Peyer's patch (tissue), 4 donors: Measurements from ENCODE around the gene ZBTB16.

ENCODE experiments used
- CTCF ChIP-seq, 6 experiments: fragments of 450-650 bp in 4 of 6; fragments of 200-600 bp in 2 of 6; sonication (generic) in 1 of 6; IDR thresholded peaks; one replicate each; pipeline ENCODE4 v1.5.1; 2017 to 2019; ENCODE audit warnings: antibody characterized with exemption in 6 of 6, mild to moderate bottlenecking in 3 of 6, moderate library complexity in 1 of 6
- POLR2A ChIP-seq, 2 donors: fragments of 450-650 bp; IDR thresholded peaks; one replicate each; pipeline ENCODE4 v1.5.1; 2017; ENCODE audit warnings: antibody characterized with exemption in 2 of 2, mild to moderate bottlenecking in 2 of 2, moderate library complexity in 2 of 2

GRCh38 chr11:114228435-114229411, 169.2 kb downstream of the ZBTB16 start:
- no peak for TF ChIP-seq CTCF (IDR thresholded peaks at IDR 0.05)
- TF ChIP-seq POLR2A (IDR thresholded peaks at IDR 0.05), result no peak
